ENCODE results near the gene VLDLR.

The VLDLR gene

DNA sequence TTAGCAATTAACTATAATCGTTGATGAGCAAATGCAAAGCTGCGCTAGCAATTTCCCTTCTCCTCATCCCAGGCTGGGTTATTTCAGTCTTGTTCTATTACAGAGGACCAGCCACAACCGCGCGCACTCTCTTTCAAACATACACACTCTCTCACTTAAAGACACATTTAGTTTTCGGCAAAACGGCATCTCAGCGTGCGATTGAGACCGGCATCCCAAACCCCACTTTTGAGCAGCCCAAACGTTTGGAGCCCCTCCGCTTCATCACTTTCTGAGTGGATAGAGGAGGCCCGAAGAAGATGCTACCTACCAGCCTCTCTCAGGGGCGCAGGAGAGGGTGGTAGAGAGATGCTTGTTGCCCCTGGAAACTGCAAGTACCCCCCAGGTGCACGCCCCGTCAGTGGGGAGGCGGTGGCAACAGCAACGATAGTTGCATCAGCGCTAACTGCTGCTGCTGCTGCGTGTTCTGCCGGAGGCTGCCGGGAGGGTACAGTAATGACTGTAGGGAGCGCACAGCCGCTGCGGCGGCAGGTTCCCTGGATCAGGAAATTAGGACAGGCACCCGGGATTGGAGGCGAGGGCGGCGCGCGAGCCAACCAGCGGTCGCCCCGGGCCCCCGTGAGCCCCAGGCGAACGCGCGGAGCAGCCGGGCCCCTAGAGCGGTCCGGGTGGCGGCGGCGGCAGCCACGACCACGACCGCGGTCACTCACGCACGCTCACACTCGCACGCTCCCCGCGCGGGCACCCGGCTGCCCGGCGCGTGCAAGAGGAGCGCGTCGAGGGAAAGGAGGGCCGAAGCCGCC lies 467 bp upstream of the VLDLR start:
- peak; percentile 24 for DNase-seq (ENCODE audit: low read depth)

DNA sequence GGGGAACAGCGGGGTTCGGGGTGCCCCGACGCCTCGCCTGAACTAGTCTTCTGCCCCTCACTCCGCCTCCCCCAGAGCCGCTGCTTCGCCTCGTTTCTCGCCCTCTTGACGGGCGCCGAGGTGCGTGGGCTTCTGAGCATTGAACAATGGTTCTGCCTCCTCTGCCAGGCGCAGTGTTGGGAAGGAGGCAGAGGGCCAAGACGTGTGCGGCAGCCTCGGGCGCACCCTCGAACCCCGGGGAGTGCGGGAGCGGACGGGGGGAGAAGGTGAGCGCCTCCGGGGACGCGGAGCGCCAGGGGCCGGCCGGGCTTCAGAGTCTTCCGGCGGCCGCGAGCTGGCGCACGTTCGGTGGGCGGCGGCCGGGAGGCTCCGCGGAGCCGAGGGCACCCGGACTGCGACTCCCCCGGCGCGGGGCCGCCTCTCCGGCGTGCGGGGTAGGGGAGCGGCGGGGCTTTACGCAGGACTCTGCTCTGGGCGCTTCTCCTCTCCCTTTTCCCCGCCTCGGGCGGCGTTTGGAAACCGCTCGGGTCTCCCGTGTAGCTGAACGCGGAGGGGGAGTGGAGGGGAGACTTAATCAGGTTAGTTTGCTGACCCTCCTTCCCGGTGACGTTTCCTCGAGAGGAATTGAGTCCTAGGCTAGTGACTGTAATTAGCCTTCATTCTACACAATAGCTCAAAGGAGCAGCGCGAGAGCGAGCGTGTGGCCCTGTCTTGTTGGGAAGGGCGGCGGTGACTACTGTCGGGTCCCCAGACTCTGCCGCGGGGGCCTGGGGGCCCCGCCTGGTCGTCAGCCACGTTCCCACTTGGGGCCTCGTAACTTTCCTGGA lies 1.1 kb downstream of the VLDLR start:
- no peak for DNase-seq (ENCODE audit: low read depth)

DNA sequence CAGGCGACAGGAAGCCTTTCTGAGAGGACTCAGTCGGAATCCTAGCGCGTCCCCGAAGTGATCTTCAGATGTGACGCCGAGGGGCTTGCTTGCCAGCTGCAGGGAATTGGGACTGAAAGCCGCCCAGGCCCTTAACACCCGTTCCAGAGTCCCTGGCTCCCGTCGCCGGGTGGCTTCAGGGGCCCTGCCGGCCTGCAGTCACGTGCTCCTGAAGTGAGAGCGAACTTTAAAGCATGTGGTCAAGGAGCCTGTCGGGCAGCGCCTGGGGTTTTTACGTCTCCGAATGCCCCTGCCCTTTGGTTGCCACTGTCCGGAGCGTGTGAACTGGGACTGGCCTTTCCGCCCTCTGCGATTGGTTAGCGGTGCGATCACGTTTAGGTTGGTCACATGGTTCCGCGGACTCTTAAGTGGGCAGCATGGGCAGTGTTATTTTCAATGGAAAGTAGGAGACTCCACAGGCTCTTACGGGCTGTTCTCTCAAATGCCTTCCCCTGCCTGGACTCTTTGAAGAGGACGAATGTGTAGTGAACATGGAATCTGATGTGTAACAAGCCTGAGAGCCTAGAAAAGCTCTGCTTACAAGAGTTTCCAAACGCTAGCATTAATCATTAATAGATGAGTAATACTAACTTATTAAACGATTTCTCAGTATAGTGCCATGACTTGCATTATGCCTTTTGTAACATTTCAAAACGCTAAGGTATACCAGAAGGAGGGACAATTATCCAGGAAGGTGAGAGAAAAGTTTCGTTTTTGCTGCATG lies 1.9 kb downstream of the VLDLR start:
- DNase-seq (ENCODE audit: low read depth), result no peak

DNA sequence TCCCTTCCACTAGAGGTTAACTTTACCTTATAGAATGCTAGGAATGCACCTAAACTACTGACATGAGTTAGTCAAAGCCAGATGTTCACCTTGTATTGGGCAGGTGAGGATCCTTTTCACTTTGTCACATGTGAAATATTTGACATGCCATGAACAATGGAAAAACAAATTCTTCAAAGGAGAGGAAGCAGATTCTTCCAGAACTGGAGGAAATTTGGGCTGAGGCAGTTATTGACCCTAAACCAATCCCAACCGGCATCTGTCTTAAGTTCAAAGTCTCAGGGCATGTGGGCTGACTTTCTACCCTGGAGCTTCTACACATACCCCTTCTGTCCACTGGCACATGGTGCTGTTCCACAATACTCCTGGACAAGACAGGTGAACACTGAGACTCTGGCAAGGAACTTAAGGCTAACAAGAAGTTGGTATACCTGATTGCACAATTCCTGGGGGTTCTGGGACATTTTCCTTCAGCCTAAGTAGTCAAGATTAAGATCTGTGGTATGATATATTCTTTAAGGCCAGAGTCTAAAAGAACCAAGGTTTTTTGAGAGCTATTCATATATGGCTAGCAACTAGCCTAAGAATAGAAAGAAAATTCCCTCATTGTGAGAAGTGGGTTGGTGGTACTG lies 2.6 kb downstream of the VLDLR start:
- DNase-seq (ENCODE audit: low read depth), result no peak

GRCh38 chr9:2625427-2625826 lies 3.8 kb downstream of the VLDLR start:
- no peak for DNase-seq (ENCODE audit: low read depth)

DNA sequence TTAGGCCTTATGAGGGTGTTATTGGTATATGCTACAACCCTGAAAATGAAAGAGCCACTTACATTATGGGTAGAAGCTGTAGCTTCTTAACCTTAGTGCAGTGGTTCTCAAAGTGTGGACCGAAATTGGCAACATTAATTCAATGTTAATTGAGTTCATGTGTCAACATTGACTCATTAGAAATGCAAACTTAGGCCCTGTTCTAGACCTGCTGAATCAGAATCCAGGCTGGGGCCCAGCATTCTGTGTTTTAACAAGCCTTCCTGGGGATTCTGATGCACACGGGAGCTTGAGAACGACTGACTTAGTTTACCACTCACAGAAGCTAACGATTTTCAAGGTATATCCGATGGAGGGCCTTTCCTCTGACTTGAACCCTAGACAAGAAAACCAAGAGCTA lies 7.3 kb downstream of the VLDLR start:
- DNase-seq (ENCODE audit: low read depth), result no peak

GRCh38 chr9:2630158-2630557 lies 8.6 kb downstream of the VLDLR start:
- DNase-seq (ENCODE audit: low read depth), result no peak

DNA sequence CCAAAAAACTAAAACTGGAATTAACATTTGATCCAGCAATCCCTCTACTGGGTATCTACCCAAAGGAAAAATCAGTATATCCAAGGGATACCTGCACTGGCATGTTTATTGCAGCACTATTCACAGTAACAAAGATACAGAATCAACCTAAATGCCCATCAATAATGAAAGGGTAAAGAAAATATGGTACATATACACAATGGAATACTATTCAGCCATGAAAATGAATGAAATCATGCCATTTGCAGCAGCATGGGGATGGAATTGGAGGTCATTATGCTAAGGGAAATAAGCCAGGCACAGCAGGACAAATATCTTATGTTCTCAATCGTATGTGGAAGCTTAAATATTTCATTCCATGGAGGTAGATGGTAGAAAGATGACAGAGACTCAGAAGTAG lies 9.7 kb downstream of the VLDLR start:
- DNase-seq (ENCODE audit: low read depth), result no peak

- DNase-seq (ENCODE audit: low read depth), result no peak
Observed at GRCh38 chr9:2634153-2634552, 12.6 kb downstream of the VLDLR start.

DNA sequence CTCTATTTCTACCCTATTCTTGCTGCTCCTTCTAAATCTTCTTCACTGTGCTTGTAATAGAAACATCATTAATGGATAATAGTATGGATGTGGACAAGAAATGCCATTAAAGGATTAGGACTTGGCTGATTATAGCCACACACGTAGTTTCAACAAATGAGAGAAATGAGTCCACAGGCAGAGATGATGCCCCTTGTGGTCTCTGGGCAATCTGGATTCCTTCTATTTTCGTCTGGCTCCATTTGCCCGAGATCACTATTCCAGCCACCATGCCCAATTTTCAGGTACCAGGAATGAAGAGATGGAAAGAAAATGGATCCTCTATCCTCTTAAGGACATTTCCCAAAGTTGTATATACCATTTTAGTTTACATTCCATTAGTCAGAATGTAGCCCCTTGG lies 13.2 kb downstream of the VLDLR start:
- DNase-seq (ENCODE audit: low read depth), result no peak

DNA sequence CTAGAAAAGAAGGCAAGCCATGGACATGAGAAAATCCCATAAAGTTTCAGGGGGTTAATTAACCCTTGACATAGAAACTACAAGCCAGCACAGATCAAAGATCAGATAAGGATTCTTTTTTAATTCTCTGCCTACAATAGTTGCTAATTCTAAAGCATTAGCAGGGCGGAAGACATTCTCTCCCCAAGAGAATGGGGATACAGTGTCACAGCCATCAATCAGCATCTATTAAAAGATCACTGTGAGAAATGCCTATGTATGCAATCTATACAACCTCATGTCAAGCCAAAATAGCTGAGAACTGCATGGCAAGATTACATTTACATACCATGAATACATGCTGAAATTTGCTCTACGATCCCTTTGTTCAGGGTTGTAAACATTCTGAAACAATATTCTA lies 14.3 kb downstream of the VLDLR start:
- DNase-seq (ENCODE audit: low read depth), result no peak

DNA sequence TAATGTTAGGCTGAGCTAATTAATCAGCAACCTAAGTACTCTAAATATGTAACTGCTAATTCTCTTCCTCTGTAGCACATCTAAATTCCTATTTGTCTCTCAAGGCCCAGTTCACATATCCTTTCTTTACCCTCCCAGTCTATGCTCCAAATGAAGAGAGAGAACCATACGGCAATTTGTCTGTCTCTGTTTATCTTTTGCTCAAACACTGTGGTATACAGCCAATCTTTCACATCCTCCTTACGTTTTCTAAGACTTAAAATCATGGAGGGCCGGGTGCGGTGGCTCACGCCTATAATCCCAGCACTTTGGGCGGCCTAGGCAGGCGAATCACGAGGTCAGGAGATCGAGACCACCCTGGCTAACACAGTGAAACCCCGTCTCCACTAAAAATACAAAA lies 15.8 kb downstream of the VLDLR start:
- no peak for DNase-seq (ENCODE audit: low read depth)

- no peak for DNase-seq (ENCODE audit: low read depth)
Observed at GRCh38 chr9:2638871-2639673, 17.5 kb downstream of the VLDLR start.

DNA sequence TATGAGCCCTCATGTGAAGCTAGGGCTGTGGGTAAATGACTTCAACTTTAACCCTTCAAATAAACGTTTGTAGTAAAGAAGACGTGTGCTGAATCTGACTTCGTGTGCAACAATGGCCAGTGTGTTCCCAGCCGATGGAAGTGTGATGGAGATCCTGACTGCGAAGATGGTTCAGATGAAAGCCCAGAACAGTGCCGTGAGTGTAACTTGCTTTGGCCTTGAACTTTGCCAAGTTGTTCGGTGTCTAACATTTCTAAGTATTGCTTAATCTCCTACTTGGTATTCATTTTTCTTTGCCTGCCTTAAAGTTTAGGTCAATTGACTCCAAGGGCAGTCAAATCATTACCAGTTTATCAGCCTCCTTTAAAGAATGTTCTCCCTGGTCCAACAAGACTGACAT lies 18.2 kb downstream of the VLDLR start:
- DNase-seq (ENCODE audit: low read depth), result no peak

DNA sequence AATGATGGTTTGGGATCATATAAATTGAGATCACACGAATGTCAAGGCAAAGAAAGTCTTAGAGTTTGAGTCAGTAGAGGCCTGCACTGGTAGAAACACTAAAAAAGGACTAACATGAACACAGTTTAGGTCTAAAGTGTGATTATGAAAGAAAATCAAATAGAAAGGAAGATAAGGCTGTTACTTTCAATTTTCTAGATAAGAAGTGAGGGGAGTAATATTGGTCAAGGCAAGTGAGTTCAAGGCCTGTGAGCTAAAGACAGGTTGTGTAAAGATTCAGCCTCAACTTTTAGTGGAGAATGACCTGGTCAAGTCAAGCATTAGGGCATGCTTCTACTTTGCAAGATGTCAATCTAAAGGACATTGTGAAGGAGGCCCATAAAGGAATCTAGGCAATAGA lies 19.0 kb downstream of the VLDLR start:
- DNase-seq (ENCODE audit: low read depth), result no peak

DNA sequence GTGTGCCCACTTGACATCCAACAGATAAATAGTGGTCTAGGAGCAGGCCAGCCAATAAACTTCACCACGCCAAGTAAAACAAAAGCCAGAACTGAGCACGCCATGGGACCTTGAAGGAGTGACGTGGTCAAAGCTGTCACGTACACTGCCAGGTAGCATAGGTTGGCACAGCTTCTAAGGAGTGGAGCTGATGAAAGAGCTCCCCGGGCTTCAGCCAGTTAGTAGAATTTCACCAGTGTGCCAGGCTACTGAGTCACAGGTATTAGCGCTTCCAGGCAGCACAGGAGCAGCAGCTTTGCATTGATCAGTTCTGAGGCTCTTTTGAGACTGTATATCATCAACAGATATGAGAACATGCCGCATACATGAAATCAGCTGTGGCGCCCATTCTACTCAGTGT lies 19.4 kb downstream of the VLDLR start:
- no peak for DNase-seq (ENCODE audit: low read depth)

DNA sequence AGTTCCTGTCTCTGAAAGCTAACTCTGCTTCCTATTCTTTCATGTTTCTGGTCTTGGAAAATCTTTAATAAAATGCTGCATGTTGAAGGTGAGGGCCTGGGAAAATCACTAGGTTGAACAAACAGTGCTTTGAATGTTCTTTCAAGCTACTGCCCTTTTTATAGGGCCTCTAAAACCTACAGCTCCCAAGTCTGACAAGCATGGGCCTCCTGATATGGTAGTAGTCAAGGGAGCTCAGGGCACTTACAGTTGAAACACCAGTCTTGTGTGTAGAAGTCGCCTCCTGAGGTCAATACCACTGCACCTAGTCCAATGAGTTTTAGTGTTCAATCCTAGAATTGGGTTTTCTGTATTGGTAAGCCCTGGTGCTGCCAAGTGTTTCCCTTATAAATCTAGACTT lies 20.5 kb downstream of the VLDLR start:
- no peak for DNase-seq (ENCODE audit: low read depth)

DNA sequence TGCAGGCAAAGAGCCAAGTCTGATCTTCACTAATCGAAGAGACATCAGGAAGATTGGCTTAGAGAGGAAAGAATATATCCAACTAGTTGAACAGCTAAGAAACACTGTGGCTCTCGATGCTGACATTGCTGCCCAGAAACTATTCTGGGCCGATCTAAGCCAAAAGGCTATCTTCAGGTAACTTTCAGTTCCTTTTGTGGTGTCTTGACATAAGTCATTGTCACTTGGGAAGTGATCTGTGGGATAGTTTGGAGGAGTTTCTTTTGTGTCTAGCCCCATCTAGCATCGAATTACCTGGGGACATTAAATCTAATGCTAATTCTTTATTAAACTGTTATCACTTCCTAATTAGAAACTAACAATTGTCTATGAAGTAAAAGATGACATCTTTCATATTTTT lies 24.0 kb downstream of the VLDLR start:
- DNase-seq (ENCODE audit: low read depth), result no peak

- DNase-seq (ENCODE audit: low read depth), result peak; percentile 79
Observed at GRCh38 chr9:2655411-2655901, 33.9 kb downstream of the VLDLR start.

DNA sequence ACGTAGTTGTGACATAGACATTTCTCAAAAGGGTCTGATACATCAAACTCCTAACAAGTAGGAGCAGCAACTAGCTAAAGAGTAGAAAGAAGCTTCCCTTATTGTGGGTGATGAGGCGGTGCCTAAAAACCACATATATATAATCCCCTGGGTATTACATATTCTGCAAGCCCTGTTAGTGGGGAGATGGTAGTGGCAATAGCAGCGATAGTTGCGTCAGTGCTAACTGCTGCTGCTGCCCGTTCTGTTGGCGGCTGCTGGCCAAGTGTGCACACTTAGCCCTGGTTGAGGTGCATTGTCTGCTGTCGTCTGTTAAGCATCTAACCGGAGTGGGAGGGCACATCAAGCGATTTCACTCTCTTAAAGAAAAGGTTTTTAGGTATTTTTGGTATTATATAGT lies 35.8 kb downstream of the VLDLR start:
- DNase-seq (ENCODE audit: low read depth), result no peak

DNA sequence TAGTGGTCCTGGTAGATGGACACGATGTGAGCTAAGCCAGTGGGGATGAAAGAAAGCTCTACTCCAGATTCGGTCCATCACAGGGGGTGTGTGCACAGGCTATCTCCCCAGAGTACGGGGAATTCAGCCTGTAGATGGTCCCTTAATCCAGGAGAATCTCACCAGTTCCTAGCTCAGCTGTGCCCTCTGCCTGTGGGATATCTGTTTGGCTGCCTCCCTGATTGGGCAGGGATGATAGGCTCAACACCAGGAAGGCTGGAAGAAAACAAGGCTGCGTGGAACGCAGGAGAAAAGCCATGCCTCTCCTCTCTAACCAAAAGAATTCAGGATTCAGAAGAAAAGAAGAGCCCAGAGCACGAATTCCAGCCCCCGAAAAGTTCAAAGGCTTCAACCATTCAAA lies 40.9 kb downstream of the VLDLR start:
- DNase-seq (ENCODE audit: low read depth), result no peak
